GM18861 (cell line): ENCODE data around the gene CCDC30.
"Not testable (repeated sequence)": the region's sequence is repeated elsewhere in the genome, so short reads cannot be mapped to it uniquely, and the experiment has no call there.

Experiments
- ATAC-seq: cut with Tn5 transposase; IDR thresholded peaks from one replicate; pipeline ENCODE4 v1.9.1; 2021; ENCODE audit not compliant: unreplicated experiment

CCDC30 gene

GRCh38 chr1:42450061-42450460, 13.0 kb upstream of the CCDC30 start:
- no peak for ATAC-seq

- no peak for ATAC-seq
These were observed 9.7 kb upstream of the CCDC30 start for GRCh38 chr1:42453386-42453785.

GRCh38 chr1:42454403-42454802, 8.7 kb upstream of the CCDC30 start:
- no peak for ATAC-seq

GRCh38 chr1:42456010-42456753, 6.9 kb upstream of the CCDC30 start, which contains the start of the genes PPCS and ZMYND12:
TSS of gene PPCS (plus strand) at chr1:42456543. CDS start at chr1:42456566, 23 bp downstream.
TSS of gene ZMYND12 (minus strand) at chr1:42456022. CDS start at chr1:42455997, 25 bp downstream.
- ATAC-seq = peak; percentile 59

GRCh38 chr1:42456754-42457089, 6.4 kb upstream of the CCDC30 start:
- peak; percentile 41 for ATAC-seq

GRCh38 chr1:42461196-42461595, 1.9 kb upstream of the CCDC30 start:
- ATAC-seq = no peak

GRCh38 chr1:42463921-42464320, 835 bp downstream of the CCDC30 start:
- no peak for ATAC-seq

GRCh38 chr1:42466030-42466429, 2.9 kb downstream of the CCDC30 start:
- ATAC-seq = no peak

GRCh38 chr1:42469727-42470126, 6.6 kb downstream of the CCDC30 start:
- no peak for ATAC-seq

- ATAC-seq = no peak
These were observed 13.5 kb downstream of the CCDC30 start for GRCh38 chr1:42476605-42477004.

GRCh38 chr1:42477354-42477753, 14.3 kb downstream of the CCDC30 start:
- ATAC-seq = not testable (repeated sequence)

- no peak for ATAC-seq
These were observed 14.7 kb downstream of the CCDC30 start for GRCh38 chr1:42477775-42478174.

GRCh38 chr1:42479621-42480020, 16.5 kb downstream of the CCDC30 start:
- ATAC-seq = no peak

GRCh38 chr1:42480921-42481320, 17.8 kb downstream of the CCDC30 start:
- ATAC-seq = no peak

GRCh38 chr1:42482635-42483153, 19.6 kb downstream of the CCDC30 start:
- no peak for ATAC-seq

GRCh38 chr1:42484382-42484781, 21.3 kb downstream of the CCDC30 start:
- ATAC-seq = no peak

GRCh38 chr1:42490237-42490636, 27.2 kb downstream of the CCDC30 start:
- no peak for ATAC-seq

- not testable (repeated sequence) for ATAC-seq
These were observed 38.9 kb downstream of the CCDC30 start for GRCh38 chr1:42502031-42502430.

- no peak for ATAC-seq
These were observed 41.5 kb downstream of the CCDC30 start for GRCh38 chr1:42504535-42505128.

- ATAC-seq = no peak
These were observed 43.5 kb downstream of the CCDC30 start for GRCh38 chr1:42506576-42506975.

GRCh38 chr1:42511581-42512155, 48.6 kb downstream of the CCDC30 start:
- ATAC-seq = not testable (repeated sequence)

GRCh38 chr1:42518908-42519307, 55.8 kb downstream of the CCDC30 start:
- ATAC-seq = no peak
